Spleen (tissue), 7 donors: Measurements from ENCODE around the gene ERICH4.

Experiments
- CTCF ChIP-seq, 11 experiments: fragments of 200-600 bp in 7 of 11; fragments of 450-650 bp in 4 of 11; sonication (generic) in 4 of 11; IDR thresholded peaks in 8 of 11; conservative IDR thresholded peaks in 3 of 11; 1 replicate in 7 of 11; 2 replicates in 4 of 11; pipeline versions ENCODE4 v1.4.0 to v1.8.0; 2016 to 2021; ENCODE audit warnings: antibody characterized with exemption in 11 of 11, inconsistent platforms in 4 of 11, mild to moderate bottlenecking in 1 of 11
- POLR2A ChIP-seq, 3 donors: fragments of 450-650 bp; IDR thresholded peaks; one replicate each; pipeline ENCODE4 v1.5.1; 2017; ENCODE audit warnings: antibody characterized with exemption in 3 of 3, mild to moderate bottlenecking in 1 of 3
- POLR2AphosphoS5 ChIP-seq, 3 donors: sonication (generic); formaldehyde crosslinking; IDR thresholded peaks; one replicate each; pipeline ENCODE4 v1.5.1; 2017; ENCODE audit warnings: antibody characterized with exemption in 3 of 3
- donor health status: DM: no; HTN: no; CAD: no; lungs with moderate emphysema.
- donor health status: DM: no; HTN: no; CAD: no.
- donor health status: DM: no; HTN: no; CAD: no.

DNA sequence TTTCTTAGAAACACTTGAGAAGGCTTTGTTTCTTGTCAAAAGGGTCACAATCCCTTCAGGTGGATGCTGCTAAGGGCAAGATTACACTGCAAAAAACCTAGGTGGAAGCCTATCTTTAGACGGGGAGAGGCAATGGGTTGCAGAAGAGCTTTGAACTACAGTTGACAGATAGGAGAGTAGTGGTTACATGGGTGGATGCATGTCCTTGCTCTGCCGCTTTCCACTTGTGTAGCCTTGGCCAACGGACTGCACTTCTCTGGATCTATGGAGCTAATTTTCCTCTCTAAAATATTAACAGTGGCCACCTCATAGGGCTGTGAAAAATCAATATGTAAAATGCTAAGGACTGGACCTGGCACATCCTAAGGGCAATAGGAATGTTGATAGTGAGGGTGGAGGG lies 44.4 kb upstream of the ERICH4 start:
- TF ChIP-seq POLR2A (IDR thresholded peaks at IDR 0.05) (no peak), CTCF (IDR thresholded peaks at IDR 0.05 in 8 of 11, conservative IDR thresholded peaks at IDR 0.05 in 3 of 11) (no peak), POLR2AphosphoS5 (IDR thresholded peaks at IDR 0.05) (no peak)
